GM12878 (cell line): Measurements from ENCODE around the gene SLC15A3. TPM values are rescaled to one million over a fixed set of nuclear protein-coding genes. Genes with fewer than 3 reads are reported as not detected.

Experiments
- ATAC-seq: fragments of 200-7000 bp; cut with Tn5 transposase; 3 replicates; pipeline ENCODE4 v1.9.1; 2020; ENCODE audit warnings: mild to moderate bottlenecking, moderate library complexity
- BruUV-seq: library from RNA; stranded (reverse); fragments of 400-500 nt; replicated peaks from 2 replicates; lab custom pipeline; 2021; lab: Mats Ljungman, UMichigan
- CTCF ChIA-PET: fragments of 300-600 bp; sonication (Branson Sonifier 250); formaldehyde crosslinking; extraction: SDS; loops from one replicate; lab custom pipeline; 2021; ENCODE audit warnings: inconsistent platforms; lab: Yijun Ruan, JAX
- POLR2A ChIA-PET: fragments of 350-600 bp; formaldehyde crosslinking; extraction: SDS; loops from one replicate; lab custom pipeline; 2021; ENCODE audit warnings: inconsistent platforms; lab: Charles Lee
- RAD21 ChIA-PET: fragments of 300-600 bp; sonication (Branson Sonifier 250); formaldehyde crosslinking; loops from one replicate; lab custom pipeline; 2023; ENCODE audit warnings: antibody characterized with exemption; ENCODE audit not compliant: unreplicated experiment; lab: Charles Lee
- SMC1A ChIA-PET: fragments of 300-600 bp; sonication (Branson Sonifier 250); formaldehyde crosslinking; loops from one replicate; lab custom pipeline; 2023; ENCODE audit not compliant: unreplicated experiment, uncharacterized antibody; lab: Charles Lee
- DNase-seq: peaks from one replicate; pipeline ENCODE4 v3.0.0-alpha.2; 2011; ENCODE audit warnings: low read depth, low spot score
- FAIRE-seq: peaks from 3 replicates; lab custom pipeline; 2011; peaks lifted over from hg19 to GRCh38; lab: Jason Lieb, UNC
- H2AFZ ChIP-seq: 2 replicates; pipeline ENCODE4 v1.6.0; 2011; ENCODE audit warnings: low read depth, low read length, control low read depth; ENCODE audit not compliant: control insufficient read depth
- H3K27ac ChIP-seq: 2 replicates; pipeline ENCODE4 v1.5.1; 2011; ENCODE audit warnings: control low read depth; ENCODE audit not compliant: control insufficient read depth, insufficient read depth
- H3K27me3 ChIP-seq, 2 experiments: replicated peaks in 1 of 2; 2 replicates each; pipeline versions ENCODE4 v1.6.0 to v1.6.1; 2011; ENCODE audit warnings: low read length in 1 of 2; ENCODE audit not compliant: control insufficient read depth in 2 of 2, insufficient read depth in 2 of 2
- H3K36me3 ChIP-seq, 2 experiments: 2 replicates each; pipeline ENCODE4 v1.5.1; 2011; ENCODE audit warnings: low read length in 1 of 2; ENCODE audit not compliant: control insufficient read depth in 2 of 2, insufficient read depth in 2 of 2
- H3K4me1 ChIP-seq: 2 replicates; pipeline ENCODE4 v1.6.1; 2011; ENCODE audit warnings: mild to moderate bottlenecking, low read length, moderate library complexity, mixed read lengths; ENCODE audit not compliant: control insufficient read depth, insufficient read depth
- H3K4me2 ChIP-seq: 2 replicates; pipeline ENCODE4 v1.6.0; 2011; ENCODE audit warnings: control low read depth; ENCODE audit not compliant: control insufficient read depth, insufficient read depth
- H3K4me3 ChIP-seq: fragments of 200-600 bp; sonication (generic); 2 replicates; pipeline ENCODE4 v1.5.1; 2016
- H3K79me2 ChIP-seq: 2 replicates; pipeline ENCODE4 v1.6.0; 2011; ENCODE audit warnings: low read length; ENCODE audit not compliant: control insufficient read depth, insufficient read depth
- H3K9ac ChIP-seq: 2 replicates; pipeline ENCODE4 v1.8.0; 2011; ENCODE audit warnings: low read length, control low read depth, mixed read lengths; ENCODE audit not compliant: control insufficient read depth, insufficient read depth
- H3K9me3 ChIP-seq: replicated peaks from 3 replicates; pipeline ENCODE4 v1.5.1; 2011; ENCODE audit warnings: mild to moderate bottlenecking, low read length; ENCODE audit not compliant: control insufficient read depth, insufficient read depth
- H4K20me1 ChIP-seq: 2 replicates; pipeline ENCODE4 v1.6.0; 2011; ENCODE audit not compliant: control insufficient read depth, insufficient read depth
- BMI1 ChIP-seq: fragments of 450-650 bp; IDR thresholded peaks from 2 replicates; pipeline ENCODE4 v1.6.1; 2016; ENCODE audit warnings: mild to moderate bottlenecking, moderate library complexity, borderline replicate concordance
- CBX5 ChIP-seq: sonication (generic); IDR thresholded peaks from 2 replicates; pipeline ENCODE4 v1.6.1; 2016; ENCODE audit warnings: low read depth, moderate library complexity, mild to moderate bottlenecking, inconsistent platforms
- EGR1 ChIP-seq, 2 experiments: IDR thresholded peaks; 1 replicate in 1 of 2; 2 replicates in 1 of 2; pipeline ENCODE4 v1.6.1; 2011 to 2012; ENCODE audit warnings: low read depth in 2 of 2, low read length in 2 of 2, borderline replicate concordance in 1 of 2, mild to moderate bottlenecking in 1 of 2, moderate library complexity in 1 of 2
- GATAD2B ChIP-seq: fragments of 450-650 bp; conservative IDR thresholded peaks from 2 replicates; pipeline ENCODE4 v1.6.1; 2017; ENCODE audit warnings: low read depth, mild to moderate bottlenecking, moderate library complexity
- HDGF ChIP-seq: fragments of 450-650 bp; IDR thresholded peaks from 2 replicates; pipeline ENCODE4 v1.6.1; 2016; ENCODE audit warnings: antibody characterized with exemption
- IRF5 ChIP-seq: fragments of 450-650 bp; IDR thresholded peaks from 2 replicates; pipeline ENCODE4 v1.6.1; 2017; ENCODE audit warnings: borderline replicate concordance
- MYB ChIP-seq: fragments of 150-350 bp; IDR thresholded peaks from 2 replicates; pipeline ENCODE4 v1.6.1; 2014; ENCODE audit warnings: mild to moderate bottlenecking, low read depth, low read length, borderline replicate concordance
- NFYA ChIP-seq: IDR thresholded peaks from 2 replicates; pipeline ENCODE4 v1.6.1; 2011; ENCODE audit warnings: low read depth, mild to moderate bottlenecking, low read length, improper control_type of control experiment, borderline replicate concordance
- SIX5 ChIP-seq: IDR thresholded peaks from 2 replicates; pipeline ENCODE4 v1.6.1; 2011; ENCODE audit warnings: mild to moderate bottlenecking, low read depth, low read length, moderate library complexity; ENCODE audit not compliant: severe bottlenecking
- STAT1 ChIP-seq: fragments of 450-650 bp; conservative IDR thresholded peaks from 2 replicates; pipeline ENCODE4 v1.6.1; 2014; ENCODE audit warnings: antibody characterized with exemption, mild to moderate bottlenecking
- STAT3 ChIP-seq: IDR thresholded peaks from 2 replicates; pipeline ENCODE4 v1.6.1; 2011; ENCODE audit warnings: low read depth, low read length, improper control_type of control experiment
- WGBS: methylation state at CpG from one replicate; pipeline ENCODE4 v1.1.6; 2016; ENCODE audit warnings: low lambda C conversion rate; ENCODE audit not compliant: insufficient replicate concordance, insufficient coverage; ENCODE audit errors: missing lambda C conversion rate; 5-methylcytosine and 5-hydroxymethylcytosine counted together
- in situ Hi-C: fragments of 300-500 bp; cut with MboI; formaldehyde crosslinking; loops from 9 replicates; pipeline ENCODE4 v1.14.3; 2018; ENCODE audit warnings: mixed read lengths
- intact Hi-C: fragments of 100-400 bp; cut with micrococcal nuclease; formaldehyde crosslinking; loops from one replicate; pipeline ENCODE4 v1.14.2; 2022; ENCODE audit not compliant: unreplicated experiment
- polyA plus RNA-seq, 11 experiments: library from polyadenylated mRNA; depleted of rRNA in 4 of 11; unstranded in 6 of 11; stranded (reverse) in 5 of 11; fragments of >200 nt; fragmentation: Nextera tagmentation in 4 of 11; fragmentation: Illumina TruSeq in 1 of 11; extraction: Ambion mirVana in 4 of 11; extraction: Trizol in 1 of 11; gene quantifications; 1 replicate in 1 of 11; 2 replicates in 10 of 11; pipeline versions ENCODE4 v1.2.1 to v1.2.3, GENCODE V29; 2011 to 2016; ENCODE audit warnings: inconsistent platforms in 2 of 11, missing spikeins in 2 of 11, low read depth in 1 of 11
- total RNA-seq, 4 experiments: library from RNA; depleted of rRNA in 3 of 4; stranded (reverse); fragments of >200 nt in 3 of 4; fragmentation: Illumina TruSeq in 1 of 4; extraction: Trizol in 1 of 4; gene quantifications; 2 replicates each; pipeline versions ENCODE4 v1.2.1 to v1.2.3, GENCODE V29; 2013 to 2021
- TF ChIP-seq, protein P1 (sequence below): fragments of 450-650 bp; formaldehyde crosslinking; IDR thresholded peaks from 2 replicates; pipeline ENCODE4 v1.4.0; 2022; ENCODE audit warnings: mild to moderate bottlenecking, moderate library complexity
- TF ChIP-seq, protein P2 (sequence below): IDR thresholded peaks from 2 replicates; pipeline ENCODE4 v1.6.1; 2012; ENCODE audit warnings: low read depth, low read length, improper control_type of control experiment
- TF ChIP-seq, protein P3 (sequence below): fragments of 450-650 bp; IDR thresholded peaks from 2 replicates; pipeline ENCODE4 v1.6.1; 2017; ENCODE audit warnings: mild to moderate bottlenecking, low read depth, inconsistent platforms; ENCODE audit not compliant: poor library complexity, severe bottlenecking

Gene SLC15A3
- total and polyA plus RNA-seq, 10 of the 15 experiments (the other 5 are each of a cell fraction or from before 2014, with no cell fraction given) = 17.7 to 102 (median 55.8) TPM

DNA sequence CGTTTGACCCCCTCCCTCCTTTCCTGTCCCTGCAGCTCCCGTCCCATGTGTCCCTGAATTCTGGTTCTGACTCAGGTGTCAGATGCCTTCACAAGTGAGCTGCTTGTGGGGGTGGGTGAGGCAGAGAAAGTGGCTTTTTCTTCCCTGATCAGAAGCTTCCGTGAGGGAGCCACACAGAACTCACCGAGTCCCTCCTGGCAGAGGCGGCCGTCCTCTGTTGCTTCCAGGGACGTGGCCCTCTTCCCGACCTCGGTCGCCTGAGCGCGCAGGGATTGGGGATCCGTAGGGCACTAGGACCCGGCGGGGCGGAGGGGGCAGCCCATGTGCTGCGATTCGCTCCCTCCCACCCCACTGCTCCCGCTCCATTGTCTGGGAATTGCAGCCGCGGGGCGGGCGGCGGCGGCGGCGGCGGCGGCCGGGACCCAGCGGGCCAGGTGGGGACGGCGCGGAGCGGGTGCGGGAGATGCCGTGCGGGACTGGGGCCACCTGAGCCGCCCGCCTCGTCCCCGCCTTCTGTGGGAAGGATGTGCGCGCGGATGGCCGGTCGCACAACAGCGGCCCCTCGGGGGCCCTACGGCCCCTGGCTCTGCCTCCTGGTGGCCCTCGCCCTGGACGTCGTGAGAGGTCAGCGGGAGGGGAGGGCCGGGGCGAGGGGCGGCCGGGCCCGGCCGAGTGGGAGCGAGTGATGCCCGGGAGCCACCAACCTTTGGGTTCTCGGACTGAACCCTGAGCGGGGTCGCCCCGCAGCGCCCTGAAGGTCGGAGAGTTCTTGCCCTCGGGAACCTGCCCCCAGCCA is 27.7 kb downstream of the SLC15A3 start, which contains the start of gene TMEM132A:
Gene TMEM132A, plus strand, starts transcription at position 351 of the 796 bp plus-strand sequence. Its CDS starts 174 bp downstream, at position 525.
- SMC1A ChIA-PET = interaction anchor here (1.7 to 1.8 kb wide), 2 partner anchors 9 to 11 kb away, joined by 5 to 7 read pairs; partner anchors contain the start of gene TMEM109
- H3K9ac ChIP-seq = peak within 1 kb of the TSS; percentile 48; the same call in 1 of the 2 replicates
- RAD21 ChIA-PET = interaction anchor here (0.5 to 1.8 kb wide), 6 partner anchors 9 to 137 kb away, joined by 3 to 8 read pairs (median 4); partner anchors contain the start of gene TMEM109
- FAIRE-seq (no peak), ATAC-seq (peak; percentile 66), DNase-seq (no peak)
- H3K4me2 ChIP-seq = peak within 1 kb of the TSS; percentile 98
- peak within 1 kb of the TSS; percentile 59 for H3K4me3 ChIP-seq
- BruUV-seq = no TSS peak
- peak within 1 kb of the TSS; percentile 68 for H2AFZ ChIP-seq
- POLR2A ChIA-PET = interaction anchor here (0.8 to 1.7 kb wide), 4 partner anchors 9 to 162 kb away, joined by 3 to 9 read pairs (median 4); partner anchors contain the start of gene TMEM109
- no peaks in the 10 kb centered on the region for H4K20me1 ChIP-seq
- in situ Hi-C loops = no loop called here
- WGBS = 0% methylated on average over 25 of the region's 69 CpGs
- no peak within 1 kb of the TSS for H3K27ac ChIP-seq
- peaks cover 24% of the 10 kb centered on the region for H3K4me1 ChIP-seq
- peaks cover 1% of the 10 kb centered on the region; the same call in 1 of the 2 replicates for H3K79me2 ChIP-seq
- CTCF ChIA-PET = interaction anchor here (0.6 to 1.5 kb wide), 4 partner anchors 10 to 234 kb away, joined by 3 to 11 read pairs (median 4); partner anchors contain the start of gene TMEM109
- intact Hi-C loops = no loop called here
- H3K36me3 ChIP-seq = peaks cover 15 to 21% of the 10 kb centered on the region in 2 experiments
- no peaks in the 10 kb centered on the region for H3K9me3 ChIP-seq
- no peaks in the 10 kb centered on the region for H3K27me3 ChIP-seq
- TF ChIP-seq, protein P1, sequence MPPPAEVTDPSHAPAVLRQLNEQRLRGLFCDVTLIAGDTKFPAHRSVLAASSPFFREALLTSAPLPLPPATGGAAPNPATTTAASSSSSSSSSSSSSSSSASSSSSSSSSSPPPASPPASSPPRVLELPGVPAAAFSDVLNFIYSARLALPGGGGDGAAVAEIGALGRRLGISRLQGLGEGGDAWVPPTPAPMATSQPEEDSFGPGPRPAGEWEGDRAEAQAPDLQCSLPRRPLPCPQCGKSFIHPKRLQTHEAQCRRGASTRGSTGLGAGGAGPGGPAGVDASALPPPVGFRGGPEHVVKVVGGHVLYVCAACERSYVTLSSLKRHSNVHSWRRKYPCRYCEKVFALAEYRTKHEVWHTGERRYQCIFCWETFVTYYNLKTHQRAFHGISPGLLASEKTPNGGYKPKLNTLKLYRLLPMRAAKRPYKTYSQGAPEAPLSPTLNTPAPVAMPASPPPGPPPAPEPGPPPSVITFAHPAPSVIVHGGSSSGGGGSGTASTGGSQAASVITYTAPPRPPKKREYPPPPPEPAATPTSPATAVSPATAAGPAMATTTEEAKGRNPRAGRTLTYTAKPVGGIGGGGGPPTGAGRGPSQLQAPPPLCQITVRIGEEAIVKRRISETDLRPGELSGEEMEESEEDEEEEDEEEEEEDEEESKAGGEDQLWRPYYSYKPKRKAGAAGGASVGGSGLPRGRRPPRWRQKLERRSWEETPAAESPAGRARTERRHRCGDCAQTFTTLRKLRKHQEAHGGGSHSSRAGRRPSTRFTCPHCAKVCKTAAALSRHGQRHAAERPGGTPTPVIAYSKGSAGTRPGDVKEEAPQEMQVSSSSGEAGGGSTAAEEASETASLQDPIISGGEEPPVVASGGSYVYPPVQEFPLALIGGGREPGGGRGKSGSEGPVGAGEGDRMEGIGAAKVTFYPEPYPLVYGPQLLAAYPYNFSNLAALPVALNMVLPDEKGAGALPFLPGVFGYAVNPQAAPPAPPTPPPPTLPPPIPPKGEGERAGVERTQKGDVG = no peak
- TF ChIP-seq SIX5 (no peak), BMI1 (no peak), MYB (no peak), IRF5 (no peak), EGR1 (IDR thresholded peaks at IDR 0.05; ENCODE audit: borderline replicate concordance in 1 of 2, low read depth in 2 of 2, low read length in 2 of 2) (peak in 1 of 2 experiments; percentile 73; a peak in 2 of 3 replicates), GATAD2B (no peak; the same call in 1 of the 2 replicates), HDGF (0 out of 2 replicates have a peak, but pooled peaks have one; percentile 48), NFYA (no peak), CBX5 (no peak), STAT3 (no peak), STAT1 (no peak)
- TF ChIP-seq, protein P2, sequence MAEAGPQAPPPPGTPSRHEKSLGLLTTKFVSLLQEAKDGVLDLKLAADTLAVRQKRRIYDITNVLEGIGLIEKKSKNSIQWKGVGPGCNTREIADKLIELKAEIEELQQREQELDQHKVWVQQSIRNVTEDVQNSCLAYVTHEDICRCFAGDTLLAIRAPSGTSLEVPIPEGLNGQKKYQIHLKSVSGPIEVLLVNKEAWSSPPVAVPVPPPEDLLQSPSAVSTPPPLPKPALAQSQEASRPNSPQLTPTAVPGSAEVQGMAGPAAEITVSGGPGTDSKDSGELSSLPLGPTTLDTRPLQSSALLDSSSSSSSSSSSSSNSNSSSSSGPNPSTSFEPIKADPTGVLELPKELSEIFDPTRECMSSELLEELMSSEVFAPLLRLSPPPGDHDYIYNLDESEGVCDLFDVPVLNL = no peak
- TF ChIP-seq, protein P3, sequence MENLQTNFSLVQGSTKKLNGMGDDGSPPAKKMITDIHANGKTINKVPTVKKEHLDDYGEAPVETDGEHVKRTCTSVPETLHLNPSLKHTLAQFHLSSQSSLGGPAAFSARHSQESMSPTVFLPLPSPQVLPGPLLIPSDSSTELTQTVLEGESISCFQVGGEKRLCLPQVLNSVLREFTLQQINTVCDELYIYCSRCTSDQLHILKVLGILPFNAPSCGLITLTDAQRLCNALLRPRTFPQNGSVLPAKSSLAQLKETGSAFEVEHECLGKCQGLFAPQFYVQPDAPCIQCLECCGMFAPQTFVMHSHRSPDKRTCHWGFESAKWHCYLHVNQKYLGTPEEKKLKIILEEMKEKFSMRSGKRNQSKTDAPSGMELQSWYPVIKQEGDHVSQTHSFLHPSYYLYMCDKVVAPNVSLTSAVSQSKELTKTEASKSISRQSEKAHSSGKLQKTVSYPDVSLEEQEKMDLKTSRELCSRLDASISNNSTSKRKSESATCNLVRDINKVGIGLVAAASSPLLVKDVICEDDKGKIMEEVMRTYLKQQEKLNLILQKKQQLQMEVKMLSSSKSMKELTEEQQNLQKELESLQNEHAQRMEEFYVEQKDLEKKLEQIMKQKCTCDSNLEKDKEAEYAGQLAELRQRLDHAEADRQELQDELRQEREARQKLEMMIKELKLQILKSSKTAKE = no peak
